GM12878 (cell line): ENCODE data around the gene ABHD2.

ENCODE experiments used
- CBX3 ChIP-seq: fragments of 200-600 bp; sonication (generic); IDR thresholded peaks from 2 replicates; pipeline ENCODE4 v1.6.1; 2016; ENCODE audit warnings: low read depth, borderline replicate concordance
- CEBPB ChIP-seq, 2 experiments: fragments of 150-350 bp in 1 of 2; IDR thresholded peaks; 2 replicates each; pipeline ENCODE4 v1.6.1; 2012 to 2014; ENCODE audit warnings: low read depth in 2 of 2, low read length in 2 of 2, borderline replicate concordance in 1 of 2, inconsistent platforms in 1 of 2
- EZH2 ChIP-seq: IDR thresholded peaks from 2 replicates; pipeline ENCODE4 v1.6.1; 2012; ENCODE audit warnings: low read depth, mild to moderate bottlenecking, control low read depth, inconsistent platforms, low read length, borderline replicate concordance; ENCODE audit not compliant: control insufficient read depth
- HDAC6 ChIP-seq: fragments of 200-600 bp; sonication (generic); IDR thresholded peaks from one replicate; pipeline ENCODE4 v1.8.0; 2017; ENCODE audit warnings: antibody characterized with exemption; ENCODE audit not compliant: unreplicated experiment
- NFXL1 ChIP-seq: fragments of 450-650 bp; IDR thresholded peaks from 2 replicates; pipeline ENCODE4 v1.6.1; 2017; ENCODE audit warnings: antibody characterized with exemption, mild to moderate bottlenecking, borderline replicate concordance
- RAD21 ChIP-seq: IDR thresholded peaks from 2 replicates; pipeline ENCODE4 v1.6.1; 2011; ENCODE audit warnings: mild to moderate bottlenecking, low read depth, low read length, moderate library complexity; ENCODE audit not compliant: insufficient read depth
- SIN3A ChIP-seq: IDR thresholded peaks from 2 replicates; pipeline ENCODE4 v1.6.1; 2012; ENCODE audit warnings: low read depth, low read length, improper control_type of control experiment
- STAT3 ChIP-seq: IDR thresholded peaks from 2 replicates; pipeline ENCODE4 v1.6.1; 2011; ENCODE audit warnings: low read depth, low read length, improper control_type of control experiment
- TAF1 ChIP-seq: IDR thresholded peaks from 2 replicates; pipeline ENCODE4 v1.6.1; 2011; ENCODE audit warnings: mild to moderate bottlenecking, low read depth, low read length, borderline replicate concordance
- TF ChIP-seq, protein P1 (sequence below): IDR thresholded peaks from 2 replicates; pipeline ENCODE4 v1.6.1; 2011; ENCODE audit warnings: low read depth, low read length, improper control_type of control experiment, borderline replicate concordance

GRCh38 chr15:89117790-89118189, 29.5 kb downstream of the ABHD2 start:
- TF ChIP-seq CBX3 (no peak), STAT3 (no peak), HDAC6 (no peak), SIN3A (no peak), CEBPB (IDR thresholded peaks at IDR 0.05; ENCODE audit: borderline replicate concordance in 1 of 2, low read depth in 2 of 2, low read length in 2 of 2) (no peak; a peak in 1 of 4 replicates), RAD21 (no peak), EZH2 (no peak), NFXL1 (no peak), TAF1 (no peak)
- TF ChIP-seq, protein P1, sequence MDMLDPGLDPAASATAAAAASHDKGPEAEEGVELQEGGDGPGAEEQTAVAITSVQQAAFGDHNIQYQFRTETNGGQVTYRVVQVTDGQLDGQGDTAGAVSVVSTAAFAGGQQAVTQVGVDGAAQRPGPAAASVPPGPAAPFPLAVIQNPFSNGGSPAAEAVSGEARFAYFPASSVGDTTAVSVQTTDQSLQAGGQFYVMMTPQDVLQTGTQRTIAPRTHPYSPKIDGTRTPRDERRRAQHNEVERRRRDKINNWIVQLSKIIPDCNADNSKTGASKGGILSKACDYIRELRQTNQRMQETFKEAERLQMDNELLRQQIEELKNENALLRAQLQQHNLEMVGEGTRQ = no peak
